Activated naive CD8-positive, alpha-beta T cell (primary cell): Measurements from ENCODE around the gene FAM53B.

Experiments used
- H3K27ac Mint-ChIP-seq: one replicate; pipeline ENCODE4 v1.8.0; 2021; ENCODE audit warnings: mixed read lengths
- H3K27me3 Mint-ChIP-seq: one replicate; pipeline ENCODE4 v1.8.0; 2021; ENCODE audit warnings: mixed read lengths
- H3K36me3 Mint-ChIP-seq: one replicate; pipeline ENCODE4 v1.8.0; 2021; ENCODE audit warnings: mixed read lengths
- H3K4me1 Mint-ChIP-seq: one replicate; pipeline ENCODE4 v1.8.0; 2021; ENCODE audit warnings: low read depth, mixed read lengths
- H3K4me3 Mint-ChIP-seq: one replicate; pipeline ENCODE4 v1.8.0; 2021; ENCODE audit warnings: mild to moderate bottlenecking, mixed read lengths
- H3K9me3 Mint-ChIP-seq: one replicate; pipeline ENCODE4 v1.8.0; 2021; ENCODE audit warnings: low read depth, mixed read lengths

The FAM53B gene

GRCh38 chr10:124668517-124669051 is 75.6 kb downstream of the FAM53B start:
- peaks cover 47% of the 10 kb centered on the region for H3K4me1 Mint-ChIP-seq
- H3K27me3 Mint-ChIP-seq: no peaks in the 10 kb centered on the region
- H3K9me3 Mint-ChIP-seq: no peaks in the 10 kb centered on the region
- H3K27ac Mint-ChIP-seq: no peak overlapping the region
- no peak overlapping the region for H3K4me3 Mint-ChIP-seq
- H3K36me3 Mint-ChIP-seq: no peaks in the 10 kb centered on the region

GRCh38 chr10:124667425-124668345 is 76.5 kb downstream of the FAM53B start:
- H3K27me3 Mint-ChIP-seq: no peaks in the 10 kb centered on the region
- peaks cover 2% of the 10 kb centered on the region for H3K36me3 Mint-ChIP-seq
- no peak overlapping the region for H3K4me3 Mint-ChIP-seq
- H3K9me3 Mint-ChIP-seq: no peaks in the 10 kb centered on the region
- H3K27ac Mint-ChIP-seq: no peak overlapping the region
- peaks cover 38% of the 10 kb centered on the region for H3K4me1 Mint-ChIP-seq

GRCh38 chr10:124666494-124666893 is 77.7 kb downstream of the FAM53B start:
- peaks cover 29% of the 10 kb centered on the region for H3K4me1 Mint-ChIP-seq
- no peaks in the 10 kb centered on the region for H3K9me3 Mint-ChIP-seq
- peaks cover 4% of the 10 kb centered on the region for H3K36me3 Mint-ChIP-seq
- no peaks in the 10 kb centered on the region for H3K27me3 Mint-ChIP-seq
- no peak overlapping the region for H3K27ac Mint-ChIP-seq
- H3K4me3 Mint-ChIP-seq: no peak overlapping the region

- no peaks in the 10 kb centered on the region for H3K9me3 Mint-ChIP-seq
- no peaks in the 10 kb centered on the region for H3K27me3 Mint-ChIP-seq
- H3K36me3 Mint-ChIP-seq: peaks cover 4% of the 10 kb centered on the region
- H3K4me1 Mint-ChIP-seq: peaks cover 26% of the 10 kb centered on the region
- H3K4me3 Mint-ChIP-seq: no peak overlapping the region
- no peak overlapping the region for H3K27ac Mint-ChIP-seq
Observed at GRCh38 chr10:124665980-124666379, 78.2 kb downstream of the FAM53B start.

- Mint-ChIP-seq H3K27ac (no peak overlapping the region), H3K36me3 (peaks cover 4% of the 10 kb centered on the region), H3K4me3 (no peak overlapping the region), H3K27me3 (no peaks in the 10 kb centered on the region), H3K9me3 (no peaks in the 10 kb centered on the region), H3K4me1 (peaks cover 22% of the 10 kb centered on the region)
Observed at GRCh38 chr10:124665558-124665957, 78.6 kb downstream of the FAM53B start.

GRCh38 chr10:124665091-124665490 is 79.1 kb downstream of the FAM53B start:
- no peaks in the 10 kb centered on the region for H3K9me3 Mint-ChIP-seq

GRCh38 chr10:124663766-124664360 is 80.3 kb downstream of the FAM53B start:
- H3K27me3 Mint-ChIP-seq: no peaks in the 10 kb centered on the region
- peaks cover 30% of the 10 kb centered on the region for H3K4me1 Mint-ChIP-seq
- no peak overlapping the region for H3K27ac Mint-ChIP-seq
- H3K4me3 Mint-ChIP-seq: no peak overlapping the region
- H3K9me3 Mint-ChIP-seq: no peaks in the 10 kb centered on the region
- H3K36me3 Mint-ChIP-seq: peaks cover 4% of the 10 kb centered on the region

More at GRCh38 chr10:124665091-124665490, 79.1 kb downstream of the FAM53B start:
- H3K36me3 Mint-ChIP-seq: peaks cover 4% of the 10 kb centered on the region
- H3K27me3 Mint-ChIP-seq: no peaks in the 10 kb centered on the region
- no peak overlapping the region for H3K4me3 Mint-ChIP-seq
- peaks cover 22% of the 10 kb centered on the region for H3K4me1 Mint-ChIP-seq
- no peak overlapping the region for H3K27ac Mint-ChIP-seq

- Mint-ChIP-seq H3K27ac (no peak overlapping the region), H3K4me3 (no peak overlapping the region), H3K9me3 (no peaks in the 10 kb centered on the region), H3K27me3 (no peaks in the 10 kb centered on the region), H3K36me3 (peaks cover 4% of the 10 kb centered on the region), H3K4me1 (peaks cover 32% of the 10 kb centered on the region)
Observed at GRCh38 chr10:124663228-124663627, 81.0 kb downstream of the FAM53B start.

- Mint-ChIP-seq H3K27me3 (no peaks in the 10 kb centered on the region), H3K9me3 (no peaks in the 10 kb centered on the region), H3K4me1 (peaks cover 39% of the 10 kb centered on the region), H3K27ac (no peak overlapping the region), H3K4me3 (no peak overlapping the region), H3K36me3 (peaks cover 4% of the 10 kb centered on the region)
Observed at GRCh38 chr10:124661660-124662180, 82.5 kb downstream of the FAM53B start.

- Mint-ChIP-seq H3K36me3 (peaks cover 6% of the 10 kb centered on the region), H3K4me1 (peaks cover 45% of the 10 kb centered on the region), H3K4me3 (no peak overlapping the region), H3K9me3 (no peaks in the 10 kb centered on the region), H3K27me3 (no peaks in the 10 kb centered on the region), H3K27ac (peak overlapping the region; percentile 46)
Observed at GRCh38 chr10:124660404-124661125, 83.6 kb downstream of the FAM53B start.

- Mint-ChIP-seq H3K27ac (no peak overlapping the region), H3K4me1 (peaks cover 51% of the 10 kb centered on the region), H3K9me3 (no peaks in the 10 kb centered on the region), H3K36me3 (peaks cover 6% of the 10 kb centered on the region), H3K27me3 (no peaks in the 10 kb centered on the region), H3K4me3 (no peak overlapping the region)
Observed at GRCh38 chr10:124659380-124659779, 84.8 kb downstream of the FAM53B start.

- H3K4me1 Mint-ChIP-seq: peaks cover 52% of the 10 kb centered on the region
Observed at GRCh38 chr10:124658591-124659242, 85.5 kb downstream of the FAM53B start.

GRCh38 chr10:124657806-124658205 is 86.4 kb downstream of the FAM53B start:
- Mint-ChIP-seq H3K27ac (no peak overlapping the region), H3K9me3 (no peaks in the 10 kb centered on the region), H3K4me3 (no peak overlapping the region), H3K27me3 (no peaks in the 10 kb centered on the region), H3K4me1 (peaks cover 55% of the 10 kb centered on the region), H3K36me3 (peaks cover 4% of the 10 kb centered on the region)

More at GRCh38 chr10:124658591-124659242, 85.5 kb downstream of the FAM53B start:
- Mint-ChIP-seq H3K27ac (no peak overlapping the region), H3K9me3 (no peaks in the 10 kb centered on the region), H3K27me3 (no peaks in the 10 kb centered on the region), H3K36me3 (peaks cover 6% of the 10 kb centered on the region), H3K4me3 (no peak overlapping the region)

- Mint-ChIP-seq H3K4me3 (no peak overlapping the region), H3K27me3 (no peaks in the 10 kb centered on the region), H3K9me3 (no peaks in the 10 kb centered on the region), H3K27ac (no peak overlapping the region), H3K4me1 (peaks cover 57% of the 10 kb centered on the region), H3K36me3 (peaks cover 2% of the 10 kb centered on the region)
Observed at GRCh38 chr10:124656541-124656940, 87.6 kb downstream of the FAM53B start.
